Measurements from ENCODE around the gene ILK. TPM values are rescaled to one million over a fixed set of nuclear protein-coding genes. Genes with fewer than 3 reads are reported as not detected.

ILK gene
- total RNA-seq, 2 donors from 2014 or later, result 115 to 157 TPM

DNA sequence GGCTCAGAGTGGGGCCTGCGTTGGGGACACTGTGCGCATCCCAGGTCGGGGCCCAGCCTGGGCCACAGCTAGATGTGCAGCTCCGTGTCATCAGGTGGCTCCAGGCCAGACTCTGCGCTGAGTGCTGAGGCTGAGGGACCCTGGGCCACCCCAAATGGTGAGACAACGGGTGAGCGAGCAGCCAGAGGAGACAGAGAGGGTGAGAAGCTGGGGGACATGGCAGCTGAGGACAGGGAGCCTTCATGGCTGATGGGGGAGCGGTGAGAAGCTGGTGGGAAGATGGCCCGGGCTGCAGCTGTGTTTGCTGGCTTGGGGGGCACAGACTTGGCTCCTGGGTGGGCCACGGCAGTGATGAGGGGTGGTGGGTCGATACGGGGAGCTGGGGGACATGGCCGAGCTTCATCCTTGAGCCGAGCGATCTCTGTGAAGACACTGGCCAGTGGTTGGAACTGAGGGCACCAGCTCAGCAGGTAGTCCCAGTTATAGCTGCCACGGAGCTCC lies 18.2 kb downstream of the ILK start:
- no peak for TF ChIP-seq CTCF (IDR thresholded peaks at IDR 0.05)
- H3K4me1 ChIP-seq, result peaks cover 7% of the 10 kb centered on the region
- no peak overlapping the region for H3K4me3 ChIP-seq
- intact Hi-C loops (cut with DNase I), result no loop called here
- H3K27ac ChIP-seq, result no peak overlapping the region
- H3K9me3 ChIP-seq, result no peaks in the 10 kb centered on the region
- no peak overlapping the region for H3K9ac ChIP-seq (ENCODE audit: low read depth in 2 of 2, low read length in 2 of 2)
- no peaks in the 10 kb centered on the region for H3K36me3 ChIP-seq
- H3K27me3 ChIP-seq, result no peaks in the 10 kb centered on the region
- DNase-seq, result no peak

GRCh38 chr11:6622261-6623171 lies 18.9 kb downstream of the ILK start:
- Histone ChIP-seq H3K27me3 (no peaks in the 10 kb centered on the region), H3K4me1 (peaks cover 4% of the 10 kb centered on the region), H3K4me3 (no peak overlapping the region), H3K36me3 (no peaks in the 10 kb centered on the region), H3K9me3 (no peaks in the 10 kb centered on the region), H3K9ac (ENCODE audit: low read depth in 2 of 2, low read length in 2 of 2) (no peak overlapping the region), H3K27ac (no peak overlapping the region)
- intact Hi-C loops (cut with DNase I), result no loop called here
- no peak for TF ChIP-seq CTCF (IDR thresholded peaks at IDR 0.05)
- DNase-seq, result no peak

DNA sequence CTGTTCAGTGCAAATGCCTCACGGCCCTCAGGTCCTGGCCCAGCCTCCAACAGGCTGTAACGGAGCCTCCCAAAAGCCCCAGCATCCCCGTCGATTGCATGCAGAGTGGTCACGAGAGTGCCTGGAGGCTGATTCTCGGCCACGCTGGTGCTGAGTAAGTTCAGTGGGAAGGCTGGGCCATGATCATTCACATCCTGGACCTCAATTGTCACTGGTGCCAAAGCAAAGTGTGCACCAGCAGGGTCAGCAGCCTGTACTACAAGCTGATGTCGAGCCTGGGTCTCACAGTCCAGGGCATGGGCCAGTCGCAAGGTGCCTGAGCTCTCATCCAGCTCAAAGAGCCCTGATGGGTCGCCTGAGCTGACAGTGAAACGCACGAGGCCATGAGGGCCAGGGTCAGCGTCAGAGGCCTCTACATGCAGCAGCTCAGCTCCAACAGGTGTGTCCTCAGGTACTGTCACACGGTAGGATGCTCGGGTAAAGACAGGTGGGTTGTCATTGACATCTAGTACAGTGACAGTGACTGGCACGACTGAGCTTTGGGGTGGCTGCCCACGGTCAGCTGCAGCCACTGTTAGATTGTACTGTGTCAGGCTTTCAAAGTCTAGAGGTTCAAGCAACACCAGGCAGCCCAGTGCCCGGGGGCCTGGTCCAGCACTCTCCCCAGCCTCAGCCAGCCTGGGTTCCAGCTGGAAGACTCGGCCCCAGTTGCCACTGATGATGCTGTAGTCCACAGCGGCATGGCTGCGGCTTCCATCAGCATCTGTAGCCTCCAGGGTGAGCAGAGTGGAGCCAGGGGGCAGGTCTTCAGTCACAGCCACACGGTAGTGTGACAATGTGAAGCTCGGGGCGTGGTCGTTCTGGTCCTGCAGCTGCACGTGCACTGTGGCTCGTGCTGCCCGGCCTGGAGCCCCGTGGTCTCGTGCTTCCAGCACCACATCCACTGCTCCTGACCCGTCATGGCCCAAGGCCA lies 20.1 kb downstream of the ILK start:
- intact Hi-C loops (cut with DNase I), result no loop called here
- no peak for DNase-seq
- H3K36me3 ChIP-seq, result no peaks in the 10 kb centered on the region

GRCh38 chr11:6625156-6625831 lies 21.7 kb downstream of the ILK start:
- TF ChIP-seq CTCF (IDR thresholded peaks at IDR 0.05), result no peak

More for the DNA sequence above, 20.1 kb downstream of the ILK start:
- Histone ChIP-seq H3K27me3 (no peaks in the 10 kb centered on the region), H3K9ac (ENCODE audit: low read depth in 2 of 2, low read length in 2 of 2) (no peak overlapping the region), H3K4me3 (no peak overlapping the region), H3K27ac (no peak overlapping the region), H3K4me1 (no peaks in the 10 kb centered on the region), H3K9me3 (no peaks in the 10 kb centered on the region)
- TF ChIP-seq CTCF (IDR thresholded peaks at IDR 0.05), result no peak

More at GRCh38 chr11:6625156-6625831, 21.7 kb downstream of the ILK start:
- no peak overlapping the region for H3K9ac ChIP-seq (ENCODE audit: low read depth in 2 of 2, low read length in 2 of 2)
- H3K27ac ChIP-seq, result no peak overlapping the region
- H3K4me3 ChIP-seq, result no peak overlapping the region
- intact Hi-C loops (cut with DNase I), result no loop called here
- no peaks in the 10 kb centered on the region for H3K27me3 ChIP-seq
- DNase-seq, result no peak
- no peaks in the 10 kb centered on the region for H3K4me1 ChIP-seq
- no peaks in the 10 kb centered on the region for H3K9me3 ChIP-seq
- no peaks in the 10 kb centered on the region for H3K36me3 ChIP-seq
